HG03064 (cell line): Measurements from ENCODE around the gene XRCC1.
"Not testable (repeated sequence)": the region's sequence is repeated elsewhere in the genome, so short reads cannot be mapped to it uniquely, and the experiment has no call there.

Experiments used
- ATAC-seq: cut with Tn5 transposase; IDR thresholded peaks from one replicate; pipeline ENCODE4 v1.9.1; 2021; ENCODE audit warnings: low read depth; ENCODE audit not compliant: unreplicated experiment

XRCC1 gene

GRCh38 chr19:43551399-43552197 lies 23.7 kb downstream of the XRCC1 start:
- no peak for ATAC-seq

DNA sequence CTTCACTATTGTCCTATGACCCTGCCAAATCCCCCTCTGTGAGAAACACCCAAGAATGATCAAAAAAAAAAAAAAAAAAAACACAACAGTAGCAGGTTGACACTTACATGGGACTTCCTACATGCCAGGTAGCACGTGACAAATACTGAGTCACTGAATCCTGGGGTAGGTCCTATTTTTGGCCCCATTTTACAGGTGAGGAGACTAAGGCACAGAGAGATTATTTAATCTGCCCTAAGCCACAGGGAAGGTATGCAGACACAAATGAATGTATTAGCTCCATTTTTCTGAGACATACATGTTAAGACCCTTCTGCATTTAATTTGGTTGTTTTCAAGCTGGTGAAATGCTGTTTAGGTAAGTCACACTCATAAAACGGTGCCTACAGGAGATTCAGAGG lies 26.6 kb downstream of the XRCC1 start:
- ATAC-seq = no peak

DNA sequence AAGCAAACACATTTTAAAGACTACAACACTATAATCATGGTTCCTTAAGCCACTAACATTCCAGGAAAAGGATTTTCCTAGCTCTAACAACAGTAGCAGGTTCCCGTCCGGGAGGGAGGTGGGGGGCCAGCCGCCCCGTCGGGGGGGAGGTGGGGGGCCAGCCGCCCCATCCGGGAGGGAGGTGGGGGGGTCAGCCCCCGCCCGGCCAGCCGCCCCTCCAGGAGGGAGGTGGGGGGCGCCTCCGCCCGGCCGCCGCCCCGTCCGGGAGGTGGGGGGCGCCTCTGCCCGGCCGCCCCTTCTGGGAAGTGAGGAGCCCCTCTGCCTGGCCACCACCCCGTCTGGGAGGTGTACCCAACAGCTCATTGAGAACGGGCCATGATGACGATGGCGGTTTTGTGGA lies 27.4 kb downstream of the XRCC1 start:
- ATAC-seq = not testable (repeated sequence)

DNA sequence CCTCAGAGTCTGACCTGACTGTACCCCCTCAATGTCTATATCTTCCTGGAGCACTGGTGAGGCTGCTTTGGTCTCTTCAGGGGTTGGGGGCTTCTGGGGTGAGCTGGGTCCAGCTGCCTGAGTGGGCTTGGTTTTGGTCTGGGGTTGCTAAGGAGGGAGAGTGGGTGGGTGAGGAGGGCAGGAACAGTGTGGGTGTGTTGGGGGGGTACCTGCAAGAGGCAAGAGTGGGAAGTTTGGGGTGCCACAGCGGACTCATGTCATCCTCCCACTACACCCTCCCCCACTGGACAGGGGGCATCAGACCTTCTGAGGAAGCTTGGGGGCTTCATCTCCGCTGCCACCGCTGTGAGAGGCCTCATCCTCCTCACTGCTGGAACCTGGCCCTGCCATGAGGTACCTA lies 28.7 kb downstream of the XRCC1 start:
- no peak for ATAC-seq

DNA sequence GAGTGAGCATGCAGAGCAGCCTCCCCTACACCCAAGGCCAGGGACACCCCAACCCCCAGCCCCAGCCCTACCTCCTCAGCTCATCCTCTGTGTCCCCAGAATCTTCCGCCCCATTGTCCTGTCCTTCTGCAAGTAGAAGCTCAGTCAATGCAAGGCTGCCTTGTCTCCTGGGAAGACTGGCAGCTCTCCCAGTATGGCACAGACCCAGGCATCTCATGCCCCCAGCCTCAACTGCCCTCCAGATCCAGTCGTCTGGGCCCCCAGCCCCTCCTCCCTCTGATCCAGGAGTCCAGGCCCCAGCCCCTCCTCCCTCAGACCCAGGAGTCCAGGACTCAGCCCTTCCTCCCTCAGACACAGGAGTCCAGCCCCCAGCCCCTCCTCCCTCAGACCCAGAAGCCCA lies 29.3 kb downstream of the XRCC1 start:
- ATAC-seq = no peak

- ATAC-seq = no peak
Observed at GRCh38 chr19:43545276-43545675, 30.1 kb downstream of the XRCC1 start.

GRCh38 chr19:43544077-43544476 lies 31.2 kb downstream of the XRCC1 start:
- ATAC-seq = no peak

DNA sequence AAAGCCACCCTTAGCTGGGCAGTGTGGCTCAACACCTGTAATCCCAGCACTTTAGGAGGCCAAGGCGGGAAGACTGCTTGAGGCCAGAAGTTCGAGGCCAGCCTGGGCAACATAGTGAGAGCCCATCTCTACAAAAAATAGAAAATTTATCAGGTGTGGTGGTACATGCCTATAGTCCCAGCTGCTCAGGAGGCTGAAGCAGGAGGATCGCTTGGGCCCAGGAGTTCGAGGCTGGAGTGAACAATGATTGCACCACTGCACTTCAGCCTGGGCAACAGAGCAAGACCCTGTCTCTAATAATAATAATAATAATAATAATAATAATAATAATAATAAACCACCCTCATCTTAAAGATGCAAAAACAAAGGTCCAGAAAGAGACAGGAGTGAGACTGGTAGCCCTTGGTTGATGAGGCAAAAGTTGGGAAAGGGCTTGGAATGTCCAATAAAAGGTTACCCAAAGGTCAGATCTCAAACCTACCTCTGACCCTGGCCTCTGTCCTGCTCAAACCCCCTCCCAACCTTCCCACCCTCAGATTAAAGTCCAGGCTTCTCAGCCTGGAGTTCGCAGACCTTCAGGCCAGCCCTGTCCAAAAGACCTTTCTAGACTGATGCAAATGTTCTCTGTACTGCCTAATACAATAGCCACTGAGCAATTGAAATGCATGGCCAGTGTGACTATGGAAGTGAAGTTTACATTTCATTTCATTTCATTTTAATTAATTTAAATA lies 33.2 kb downstream of the XRCC1 start:
- no peak for ATAC-seq

DNA sequence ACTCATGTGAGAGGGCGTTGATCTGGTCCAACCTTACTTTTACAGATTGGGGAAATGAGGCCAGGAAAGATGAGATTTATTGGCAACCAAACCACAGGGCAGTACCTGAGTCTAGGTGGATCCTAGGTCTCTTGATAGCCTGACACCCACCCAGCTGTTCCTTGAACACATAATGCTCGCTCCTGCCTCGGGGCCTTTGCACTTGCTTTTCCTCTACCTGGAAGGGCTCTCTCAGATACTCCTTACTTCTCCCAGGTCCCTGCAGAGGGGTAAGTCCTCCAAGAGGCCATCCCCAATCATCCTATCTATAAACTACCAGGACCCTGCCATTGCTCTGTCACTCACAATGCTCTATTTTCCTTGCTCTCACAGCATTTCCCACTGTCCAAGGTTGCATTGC lies 34.9 kb downstream of the XRCC1 start:
- ATAC-seq = no peak

- no peak for ATAC-seq
Observed at GRCh38 chr19:43538922-43539321, 36.4 kb downstream of the XRCC1 start.

GRCh38 chr19:43534816-43535761 lies 40.2 kb downstream of the XRCC1 start:
- no peak for ATAC-seq

DNA sequence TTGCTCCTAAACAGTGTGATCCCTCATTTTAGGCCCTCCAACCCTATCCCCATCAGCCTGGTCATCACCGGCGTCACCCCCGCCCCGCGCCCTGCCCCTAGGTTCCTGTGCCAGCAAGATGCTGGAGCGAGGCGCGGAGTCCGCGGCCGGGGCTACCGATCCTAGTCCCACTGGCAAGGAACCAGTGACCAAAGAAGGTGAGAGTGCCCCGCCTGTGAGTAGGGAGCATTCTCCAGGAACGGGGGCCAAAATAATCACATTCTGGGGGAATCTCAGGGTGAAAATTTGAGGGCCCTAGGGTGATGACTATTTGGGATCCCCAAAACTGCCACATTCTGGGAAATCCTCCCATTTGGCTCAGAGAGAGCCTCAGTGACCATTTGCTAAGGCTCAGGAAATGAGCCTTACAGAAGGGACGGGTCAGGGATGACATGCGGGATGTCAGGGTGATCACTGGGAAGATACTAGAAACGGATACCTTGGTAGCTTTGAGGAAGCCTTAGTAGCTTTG lies 41.0 kb downstream of the XRCC1 start:
- ATAC-seq = no peak

GRCh38 chr19:43533546-43534304 lies 41.6 kb downstream of the XRCC1 start:
- peak; percentile 54 for ATAC-seq

DNA sequence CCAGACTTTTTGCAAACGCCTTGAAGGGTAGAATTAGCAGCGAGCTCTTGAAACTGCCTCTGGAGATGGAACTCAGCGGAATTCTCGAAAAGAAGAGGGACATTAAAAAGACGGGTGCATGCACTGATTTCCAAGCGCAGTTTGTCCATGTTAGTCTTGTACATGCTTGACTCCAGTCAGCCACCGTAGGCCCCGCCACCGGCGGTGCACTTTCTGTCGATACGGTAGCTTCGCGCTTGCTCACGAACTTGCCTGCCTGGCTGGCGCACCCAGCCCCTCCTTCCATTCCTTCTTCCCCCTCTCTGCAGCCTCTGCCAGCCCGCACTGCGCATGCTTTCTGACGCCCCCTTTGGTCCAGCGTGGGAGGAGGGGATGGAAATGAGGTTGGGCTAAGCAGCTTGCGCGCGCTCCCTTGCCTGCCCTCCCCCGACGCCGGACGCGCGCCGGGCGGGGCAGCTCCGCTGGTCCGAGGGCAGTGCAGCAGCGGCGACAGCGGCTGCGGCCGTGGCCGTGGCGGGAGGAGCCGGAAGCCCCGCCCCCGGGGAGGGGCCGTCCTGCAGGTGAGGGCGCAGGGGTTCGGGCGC lies 42.3 kb downstream of the XRCC1 start, which contains the start of gene ZNF575:
TSS of gene ZNF575 (plus strand) at position 227 of the 584 bp plus-strand sequence. CDS start 1,235 bp downstream, outside the sequence.
- peak; percentile 59 for ATAC-seq

- ATAC-seq = peak; percentile 3
Observed at GRCh38 chr19:43532571-43532961, 42.8 kb downstream of the XRCC1 start.

- no peak for ATAC-seq
Observed at GRCh38 chr19:43527860-43528622, 47.3 kb downstream of the XRCC1 start.

GRCh38 chr19:43526884-43527859 lies 48.2 kb downstream of the XRCC1 start, which contains the start of gene ETHE1:
Gene ETHE1, minus strand, starts transcription at chr19:43527201. Its CDS starts 24 bp downstream, at chr19:43527177.
- ATAC-seq = no peak
